Fibroblast of the conjunctiva (primary cell): Measurements from ENCODE around the gene AKAP14.
"Not testable (repeated sequence)": the region's sequence is repeated elsewhere in the genome, so short reads cannot be mapped to it uniquely, and the experiment has no call there.

Experiments
- DNase-seq: peaks from one replicate; pipeline ENCODE4 v3.0.0-alpha.2; 2010; ENCODE audit warnings: low read depth

Gene AKAP14

GRCh38 chrX:119922391-119922790 is 26.7 kb downstream of the AKAP14 start:
- DNase-seq, result not testable (repeated sequence)

DNA sequence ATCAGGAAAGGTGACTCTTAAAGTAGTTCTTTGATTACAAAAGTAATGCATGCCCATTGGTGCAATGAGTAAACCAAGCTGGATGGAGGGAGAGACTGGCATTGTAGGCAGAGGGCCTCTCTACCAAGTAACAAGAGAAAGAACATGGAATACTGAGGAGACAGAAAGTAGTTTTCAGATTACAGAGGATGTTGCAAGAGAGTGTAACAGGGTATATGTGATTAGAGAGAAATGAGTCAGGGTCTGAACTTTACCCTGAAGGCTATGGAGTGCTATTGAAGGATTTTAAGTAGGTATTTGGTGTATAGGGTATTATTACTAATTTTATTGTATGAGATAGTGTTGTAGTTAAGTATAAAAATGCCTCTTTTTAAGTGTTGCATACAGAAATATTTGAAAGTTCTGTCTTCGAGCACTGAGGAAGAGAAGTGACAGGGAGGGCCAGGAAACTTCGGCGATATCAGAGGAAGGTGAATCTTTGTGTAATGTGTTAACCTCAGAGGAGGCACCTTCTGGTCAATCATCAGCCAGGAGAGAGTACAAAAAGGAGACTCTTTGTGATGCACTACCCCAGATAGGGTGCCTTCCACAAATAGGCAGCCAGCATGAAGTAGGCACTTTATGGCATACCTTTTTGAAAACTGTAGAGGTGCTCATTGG is 39.7 kb downstream of the AKAP14 start:
- no peak for DNase-seq

DNA sequence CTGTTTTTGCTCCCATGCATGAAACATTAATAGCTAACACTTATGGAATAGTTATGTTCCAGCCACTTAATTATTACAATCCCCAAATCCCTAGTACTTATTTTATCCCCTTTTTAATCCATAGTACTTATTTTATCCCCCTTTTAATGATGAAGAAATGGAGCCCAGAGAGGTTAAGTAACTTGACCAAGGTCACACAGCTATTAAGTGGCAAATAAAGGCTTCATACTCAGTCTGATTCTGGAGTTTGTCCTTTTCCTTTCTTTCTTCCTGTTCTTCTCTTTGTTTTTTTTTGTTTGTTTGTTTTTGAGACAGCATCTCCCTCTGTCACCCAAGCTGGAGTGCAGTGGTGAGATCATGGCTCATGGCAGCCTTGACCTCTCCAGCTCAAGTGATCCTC is 45.6 kb downstream of the AKAP14 start:
- no peak for DNase-seq

GRCh38 chrX:119942173-119942819 is 46.6 kb downstream of the AKAP14 start:
- no peak for DNase-seq

DNA sequence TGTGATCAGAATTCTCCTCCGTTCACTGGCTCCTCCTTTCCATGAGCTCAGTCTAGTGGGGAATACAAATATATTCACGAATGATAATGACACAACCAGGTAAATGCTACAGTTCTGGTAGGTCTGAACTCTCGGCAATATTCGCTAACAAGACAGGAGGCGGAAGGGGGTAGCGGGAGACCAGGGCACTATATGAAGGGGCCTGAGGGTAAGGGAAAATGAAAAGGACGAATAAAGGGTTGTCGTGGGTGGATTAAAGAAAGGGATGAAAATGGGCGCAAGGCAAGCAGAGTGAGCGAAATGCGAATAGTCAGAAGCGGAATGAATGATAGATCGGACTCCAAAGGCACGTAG is 47.1 kb downstream of the AKAP14 start:
- no peak for DNase-seq

- peak; percentile 92 for DNase-seq
Measured at GRCh38 chrX:119943185-119943988, 47.7 kb downstream of the AKAP14 start, which contains the start of gene NKAP. NKAP (minus strand) TSS chrX:119943751; CDS start chrX:119943605, 146 bp downstream.

GRCh38 chrX:119945481-119945880 is 49.8 kb downstream of the AKAP14 start:
- no peak for DNase-seq

DNA sequence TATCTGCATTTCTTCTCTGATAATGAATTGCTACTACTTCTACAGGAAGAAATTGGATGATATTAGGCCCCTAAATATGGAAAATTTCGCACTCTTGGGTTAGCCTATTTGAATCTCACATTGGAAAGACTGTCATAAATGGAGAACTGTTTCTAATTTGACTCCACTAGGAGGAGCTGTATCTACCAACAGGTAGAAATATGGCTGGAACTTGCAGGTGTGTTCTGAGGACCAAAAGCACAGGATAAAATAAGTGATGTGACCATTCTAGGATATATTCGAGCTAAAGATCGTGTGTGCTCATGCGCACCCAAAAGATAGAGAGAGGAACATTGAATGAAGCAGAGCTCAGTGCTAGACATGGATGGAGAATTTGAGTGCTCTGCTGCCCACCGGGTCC is 52.7 kb downstream of the AKAP14 start:
- DNase-seq, result no peak

- DNase-seq, result no peak
Measured at GRCh38 chrX:119954374-119954773, 58.7 kb downstream of the AKAP14 start.

DNA sequence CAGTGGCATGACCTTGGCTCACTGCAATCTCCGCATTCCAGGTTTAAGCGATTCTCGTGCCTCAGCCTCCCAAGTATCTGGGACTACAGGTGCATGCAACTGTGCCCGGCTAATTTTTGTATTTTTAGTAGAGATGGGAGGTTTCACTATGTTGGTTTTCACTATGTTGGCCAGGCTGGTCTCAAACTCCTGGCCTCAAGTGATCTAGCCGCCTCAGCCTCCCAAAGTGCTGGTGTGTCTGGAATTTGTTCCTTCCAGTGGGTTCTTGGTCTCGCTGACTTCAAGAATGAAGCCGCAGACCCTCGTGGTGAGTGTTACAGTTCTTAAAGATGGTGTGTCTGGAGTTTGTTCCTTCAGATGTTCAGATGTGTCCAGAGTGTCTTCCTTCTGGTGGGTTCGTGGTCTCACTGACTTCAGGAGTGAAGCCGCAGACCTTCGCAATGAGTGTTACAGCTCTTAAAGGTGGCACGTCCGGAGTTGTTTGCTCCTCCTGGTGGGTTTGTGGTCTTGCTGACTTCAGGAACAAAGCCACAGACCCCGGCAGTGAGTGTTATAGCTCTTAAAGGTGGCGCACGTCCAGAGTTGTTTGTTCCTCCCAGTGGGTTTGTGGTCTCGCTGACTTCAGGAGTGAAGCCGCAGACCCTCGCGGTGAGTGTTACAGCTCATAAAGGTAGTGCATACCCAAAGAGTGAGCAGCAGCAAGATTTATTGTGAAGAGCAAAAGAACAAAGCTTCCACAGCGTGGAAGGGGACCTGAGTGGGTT is 60.3 kb downstream of the AKAP14 start:
- not testable (repeated sequence) for DNase-seq

DNA sequence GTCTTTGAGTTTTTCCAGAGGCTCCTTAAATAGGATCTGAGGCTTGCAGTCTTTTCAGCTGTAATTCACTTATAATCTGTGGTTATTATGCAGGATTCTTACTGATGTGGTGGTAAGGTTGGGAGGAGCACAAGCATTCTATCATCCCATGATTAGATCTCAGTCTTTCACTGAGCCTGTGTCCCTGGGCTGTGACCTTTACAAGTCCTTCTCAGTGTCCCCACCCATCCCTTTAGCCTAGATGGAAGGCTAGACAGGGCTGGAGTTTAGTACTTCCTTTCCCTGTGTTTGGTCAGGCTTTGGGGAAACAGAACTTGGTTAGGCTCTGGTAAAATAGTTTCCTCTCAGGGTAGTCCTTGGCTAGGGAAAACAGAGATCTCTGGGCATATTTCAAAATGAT is 64.9 kb downstream of the AKAP14 start:
- no peak for DNase-seq

- DNase-seq, result not testable (repeated sequence)
Measured at GRCh38 chrX:119966837-119967236, 71.1 kb downstream of the AKAP14 start.
